Natural killer cell treated with Interleukin-12 subunit alpha and Interleukin-12 subunit beta and Interleukin-15 and Interleukin-18, amount 100 ng/mL, for 72 hours (primary cell): Measurements from ENCODE around the gene ADRA2B. TPM values are rescaled to one million over a fixed set of nuclear protein-coding genes. Genes with fewer than 3 reads are reported as not detected.
A peak's percentile ranks its signal among the peaks of the same experiment; 100 is the strongest.
"Not testable (repeated sequence)": the region's sequence is repeated elsewhere in the genome, so short reads cannot be mapped to it uniquely, and the experiment has no call there.

Source experiments
- ATAC-seq, 2 donors: fragments of 150-1000 bp; cut with Tn5 transposase in 1 of 2; sonication (Bioruptor Pico), chemical (Tn5 transposase) in 1 of 2; 2 replicates each; pipeline ENCODE4 v1.10.0; 2021
- DNase-seq: peaks from one replicate; pipeline ENCODE4 v3.0.0; 2022; ENCODE audit warnings: low spot score
- H3K27ac Mint-ChIP-seq, 2 donors: 1 replicate in 1 of 2; 2 replicates in 1 of 2; pipeline ENCODE4 v1.8.0; 2022; ENCODE audit warnings: mixed read lengths in 2 of 2, mild to moderate bottlenecking in 1 of 2, moderate library complexity in 1 of 2
- H3K27me3 Mint-ChIP-seq, 2 donors: 1 replicate in 1 of 2; 2 replicates in 1 of 2; pipeline ENCODE4 v1.8.0; 2022; ENCODE audit warnings: mixed read lengths in 2 of 2
- H3K36me3 Mint-ChIP-seq: one replicate; pipeline ENCODE4 v1.8.0; 2022; ENCODE audit warnings: mixed read lengths
- H3K4me1 Mint-ChIP-seq, 2 donors: 1 replicate in 1 of 2; 2 replicates in 1 of 2; pipeline ENCODE4 v1.8.0; 2022; ENCODE audit warnings: low read depth in 2 of 2, mixed read lengths in 2 of 2, mild to moderate bottlenecking in 1 of 2
- H3K4me3 Mint-ChIP-seq: one replicate; pipeline ENCODE4 v1.8.0; 2022; ENCODE audit warnings: mixed read lengths
- H3K9me3 Mint-ChIP-seq: 2 replicates; pipeline ENCODE4 v1.8.0; 2022; ENCODE audit warnings: mixed read lengths
- total RNA-seq, 2 donors: library from RNA; stranded (reverse); gene quantifications; one replicate each; pipeline ENCODE4 v1.2.3, GENCODE V29; 2022

Gene ADRA2B
- total RNA-seq, 2 donors from 2014 or later = not detected

GRCh38 chr2:96069878-96070277 is 46.5 kb downstream of the ADRA2B start:
- not testable (repeated sequence) for ATAC-seq, H3K27me3 Mint-ChIP-seq, H3K9me3 Mint-ChIP-seq, DNase-seq, H3K36me3 Mint-ChIP-seq, H3K4me1 Mint-ChIP-seq, H3K4me3 Mint-ChIP-seq, H3K27ac Mint-ChIP-seq

GRCh38 chr2:96067902-96068581 is 48.3 kb downstream of the ADRA2B start:
- not testable (repeated sequence) for H3K27ac Mint-ChIP-seq, ATAC-seq, H3K36me3 Mint-ChIP-seq, H3K27me3 Mint-ChIP-seq, DNase-seq, H3K9me3 Mint-ChIP-seq, H3K4me1 Mint-ChIP-seq, H3K4me3 Mint-ChIP-seq

- not testable (repeated sequence) for H3K36me3 Mint-ChIP-seq, H3K4me3 Mint-ChIP-seq
- H3K27ac Mint-ChIP-seq = peak overlapping the region in 1 of 2 donors; percentile 27
These were observed 49.2 kb downstream of the ADRA2B start for GRCh38 chr2:96067098-96067660.

GRCh38 chr2:96066511-96066910 is 49.9 kb downstream of the ADRA2B start:
- DNase-seq, H3K27ac Mint-ChIP-seq, H3K36me3 Mint-ChIP-seq, H3K4me1 Mint-ChIP-seq, H3K9me3 Mint-ChIP-seq, ATAC-seq, H3K4me3 Mint-ChIP-seq, H3K27me3 Mint-ChIP-seq: not testable (repeated sequence)

More at GRCh38 chr2:96067098-96067660, 49.2 kb downstream of the ADRA2B start:
- not testable (repeated sequence) for H3K4me1 Mint-ChIP-seq, H3K9me3 Mint-ChIP-seq, DNase-seq, ATAC-seq, H3K27me3 Mint-ChIP-seq

GRCh38 chr2:96065954-96066353 is 50.4 kb downstream of the ADRA2B start:
- ATAC-seq, DNase-seq: not testable (repeated sequence)

GRCh38 chr2:96065381-96065930 is 50.9 kb downstream of the ADRA2B start:
- no peaks in the 10 kb centered on the region for H3K27me3 Mint-ChIP-seq
- no peaks in the 10 kb centered on the region for H3K36me3 Mint-ChIP-seq
- H3K4me1 Mint-ChIP-seq = peaks cover 0 to 3% of the 10 kb centered on the region in 2 donors
- H3K27ac Mint-ChIP-seq = no peak overlapping the region
- peak; percentile 62 for DNase-seq
- H3K9me3 Mint-ChIP-seq = no peaks in the 10 kb centered on the region
- no peak overlapping the region for H3K4me3 Mint-ChIP-seq
- no peak for ATAC-seq

More at GRCh38 chr2:96065954-96066353, 50.4 kb downstream of the ADRA2B start:
- H3K9me3 Mint-ChIP-seq, H3K27ac Mint-ChIP-seq, H3K27me3 Mint-ChIP-seq, H3K36me3 Mint-ChIP-seq, H3K4me1 Mint-ChIP-seq, H3K4me3 Mint-ChIP-seq: not testable (repeated sequence)

- not testable (repeated sequence) for H3K9me3 Mint-ChIP-seq, DNase-seq, H3K27me3 Mint-ChIP-seq, H3K27ac Mint-ChIP-seq, ATAC-seq, H3K4me3 Mint-ChIP-seq, H3K36me3 Mint-ChIP-seq, H3K4me1 Mint-ChIP-seq
These were observed 51.6 kb downstream of the ADRA2B start for GRCh38 chr2:96064760-96065159.

GRCh38 chr2:96064047-96064675 is 52.2 kb downstream of the ADRA2B start:
- not testable (repeated sequence) for H3K4me1 Mint-ChIP-seq, H3K27ac Mint-ChIP-seq, H3K4me3 Mint-ChIP-seq, ATAC-seq, H3K9me3 Mint-ChIP-seq, H3K27me3 Mint-ChIP-seq, H3K36me3 Mint-ChIP-seq, DNase-seq

GRCh38 chr2:96063116-96063899 is 53.1 kb downstream of the ADRA2B start:
- not testable (repeated sequence) for H3K4me1 Mint-ChIP-seq, H3K27ac Mint-ChIP-seq
- DNase-seq = peak; percentile 68

More at GRCh38 chr2:96063116-96063899, 53.1 kb downstream of the ADRA2B start:
- not testable (repeated sequence) for H3K36me3 Mint-ChIP-seq, H3K4me3 Mint-ChIP-seq, H3K27me3 Mint-ChIP-seq, H3K9me3 Mint-ChIP-seq
- ATAC-seq = peak; percentile 55 to 88

Other genes with a start within 250 kb of the ADRA2B start
- gene ANKRD36C, start 124.7 kb downstream of the ADRA2B start, total RNA-seq = 100 to 1,000 TPM in 1 of 2 donors, 10 to 100 TPM in 1; 44.4 to 136 TPM
- gene GPAT2, start 81.7 kb downstream of the ADRA2B start, total RNA-seq = 10 to 100 TPM in 1 of 2 donors, 1 to 10 TPM in 1; 4.7 to 10.9 TPM
- gene ASTL, start 21.9 kb upstream of the ADRA2B start, total RNA-seq = under 1 TPM in 1 of 2 donors, not detected in 1; 0.92 TPM
- gene DUSP2, start 28.9 kb upstream of the ADRA2B start, total RNA-seq = 10 to 100 TPM; 30.9 to 52.0 TPM
- gene STARD7, start 92.3 kb upstream of the ADRA2B start, total RNA-seq = 100 to 1,000 TPM; 153 to 206 TPM
- 10 to 100 TPM; 41.4 to 49.4 TPM for gene TMEM127, start 149.4 kb upstream of the ADRA2B start, total RNA-seq
- 100 to 1,000 TPM in 1 of 2 donors, 10 to 100 TPM in 1; 98.0 to 108 TPM for gene CIAO1, start 149.7 kb upstream of the ADRA2B start, total RNA-seq
- 100 to 1,000 TPM; 166 to 201 TPM for gene SNRNP200, start 189.0 kb upstream of the ADRA2B start, total RNA-seq
- 10 to 100 TPM; 48.2 to 62.2 TPM for gene ITPRIPL1, start 208.7 kb upstream of the ADRA2B start, total RNA-seq
- 100 to 1,000 TPM in 1 of 2 donors, 10 to 100 TPM in 1; 26.5 to 102 TPM for gene NCAPH, start 219.2 kb upstream of the ADRA2B start, total RNA-seq